HG02610 (cell line): ENCODE measurements around the gene KRTAP12-4.
"Not testable (repeated sequence)": the region's sequence is repeated elsewhere in the genome, so short reads cannot be mapped to it uniquely, and the experiment has no call there.

Experiments
- ATAC-seq: cut with Tn5 transposase; IDR thresholded peaks from one replicate; pipeline ENCODE4 v1.9.1; 2021; ENCODE audit warnings: mild to moderate bottlenecking, moderate library complexity; ENCODE audit not compliant: unreplicated experiment

The KRTAP12-4 gene

GRCh38 chr21:44613386-44614155 lies 40.9 kb downstream of the KRTAP12-4 start:
- no peak for ATAC-seq

GRCh38 chr21:44612669-44613229 lies 41.7 kb downstream of the KRTAP12-4 start:
- no peak for ATAC-seq

- ATAC-seq = no peak
These were observed 42.4 kb downstream of the KRTAP12-4 start, which contains the start of gene KRTAP10-8 for GRCh38 chr21:44612029-44612486. KRTAP10-8 (plus strand) TSS chr21:44612079; CDS start chr21:44612101, 22 bp downstream.

GRCh38 chr21:44611551-44611950 lies 42.9 kb downstream of the KRTAP12-4 start:
- no peak for ATAC-seq

- not testable (repeated sequence) for ATAC-seq
These were observed 44.2 kb downstream of the KRTAP12-4 start for GRCh38 chr21:44610157-44610843.

- ATAC-seq = no peak
These were observed 45.3 kb downstream of the KRTAP12-4 start for GRCh38 chr21:44609193-44609592.

GRCh38 chr21:44606495-44606894 lies 48.0 kb downstream of the KRTAP12-4 start:
- ATAC-seq = no peak
